ENCODE measurements around the gene TICRR. TPM values are rescaled to one million over a fixed set of nuclear protein-coding genes. Genes with fewer than 3 reads are reported as not detected.
A peak's percentile ranks its signal among the peaks of the same experiment; 100 is the strongest.

TICRR gene
- total RNA-seq, 4 donors from 2014 or later: under 0.01 to 0.29 (median 0.06) TPM; not detected in 1

GRCh38 chr15:89656116-89656815, 81.0 kb downstream of the TICRR start:
- Histone ChIP-seq H3K27me3 (peaks cover 0 to 11% (median 0%) of the 10 kb centered on the region in 4 donors), H3K36me3 (peaks cover 0 to 9% (median 4%) of the 10 kb centered on the region in 4 donors), H3K9me3 (no peaks in the 10 kb centered on the region), H3K4me3 (no peak overlapping the region), H3K4me1 (peaks cover 6 to 33% (median 20%) of the 10 kb centered on the region in 4 donors), H3K27ac (replicated peaks in 1 of 4) (peak overlapping the region in 3 of 4 donors; percentile 71 to 88 (median 78))
- no peak for TF ChIP-seq POLR2AphosphoS5 (IDR thresholded peaks at IDR 0.05)
- no peak for TF ChIP-seq EP300 (IDR thresholded peaks at IDR 0.05)
- no peak for TF ChIP-seq POLR2A (IDR thresholded peaks at IDR 0.05; ENCODE audit: low read depth)
- TF ChIP-seq, protein P1, sequence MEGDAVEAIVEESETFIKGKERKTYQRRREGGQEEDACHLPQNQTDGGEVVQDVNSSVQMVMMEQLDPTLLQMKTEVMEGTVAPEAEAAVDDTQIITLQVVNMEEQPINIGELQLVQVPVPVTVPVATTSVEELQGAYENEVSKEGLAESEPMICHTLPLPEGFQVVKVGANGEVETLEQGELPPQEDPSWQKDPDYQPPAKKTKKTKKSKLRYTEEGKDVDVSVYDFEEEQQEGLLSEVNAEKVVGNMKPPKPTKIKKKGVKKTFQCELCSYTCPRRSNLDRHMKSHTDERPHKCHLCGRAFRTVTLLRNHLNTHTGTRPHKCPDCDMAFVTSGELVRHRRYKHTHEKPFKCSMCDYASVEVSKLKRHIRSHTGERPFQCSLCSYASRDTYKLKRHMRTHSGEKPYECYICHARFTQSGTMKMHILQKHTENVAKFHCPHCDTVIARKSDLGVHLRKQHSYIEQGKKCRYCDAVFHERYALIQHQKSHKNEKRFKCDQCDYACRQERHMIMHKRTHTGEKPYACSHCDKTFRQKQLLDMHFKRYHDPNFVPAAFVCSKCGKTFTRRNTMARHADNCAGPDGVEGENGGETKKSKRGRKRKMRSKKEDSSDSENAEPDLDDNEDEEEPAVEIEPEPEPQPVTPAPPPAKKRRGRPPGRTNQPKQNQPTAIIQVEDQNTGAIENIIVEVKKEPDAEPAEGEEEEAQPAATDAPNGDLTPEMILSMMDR (IDR thresholded peaks at IDR 0.05): no peak
- intact Hi-C loops (cut with DNase I): no loop called here
- no peak for DNase-seq (ENCODE audit: extremely low spot score)
- WGBS: 78% methylated on average over 7 of the region's 7 CpGs

- H3K27ac ChIP-seq (replicated peaks in 1 of 4): no peak overlapping the region
- no peak for DNase-seq (ENCODE audit: extremely low spot score)
- H3K9me3 ChIP-seq: no peaks in the 10 kb centered on the region
- no peak overlapping the region for H3K4me3 ChIP-seq
- 91% methylated on average over 5 of the region's 5 CpGs for WGBS
- intact Hi-C loops (cut with DNase I): no loop called here
- H3K36me3 ChIP-seq: no peaks in the 10 kb centered on the region
- peaks cover 0 to 11% (median 0%) of the 10 kb centered on the region in 4 donors for H3K27me3 ChIP-seq
- TF ChIP-seq EP300 (IDR thresholded peaks at IDR 0.05) (no peak), POLR2A (IDR thresholded peaks at IDR 0.05; ENCODE audit: low read depth) (no peak), POLR2AphosphoS5 (IDR thresholded peaks at IDR 0.05) (no peak)
- TF ChIP-seq, protein P1 (IDR thresholded peaks at IDR 0.05): no peak
- peaks cover 12 to 37% (median 21%) of the 10 kb centered on the region in 4 donors for H3K4me1 ChIP-seq
These were observed 82.5 kb downstream of the TICRR start for GRCh38 chr15:89657686-89658200.

DNA sequence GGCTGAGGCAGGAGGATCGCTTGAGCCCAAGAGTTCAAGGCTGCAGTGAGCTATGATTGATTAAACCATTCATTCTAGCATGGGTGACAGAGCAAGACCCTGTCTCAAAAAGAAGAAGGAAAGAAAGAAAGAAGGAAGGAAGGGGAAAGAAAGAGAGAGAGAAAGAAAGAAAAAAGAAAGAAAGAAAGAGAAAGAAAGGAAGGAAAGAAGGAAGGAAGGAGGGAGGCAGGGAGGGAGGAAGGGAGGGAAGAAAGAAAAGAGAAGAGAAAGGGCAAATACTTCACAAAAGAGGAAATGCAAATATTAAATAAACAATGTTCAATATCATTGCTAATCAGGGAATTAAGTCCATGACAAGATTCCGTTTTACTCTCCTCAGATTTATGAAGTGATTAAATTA, 84.0 kb downstream of the TICRR start:
- Histone ChIP-seq H3K27me3 (peaks cover 0 to 10% (median 0%) of the 10 kb centered on the region in 4 donors), H3K9me3 (no peaks in the 10 kb centered on the region), H3K4me1 (peaks cover 15 to 27% (median 20%) of the 10 kb centered on the region in 4 donors), H3K36me3 (no peaks in the 10 kb centered on the region), H3K27ac (replicated peaks in 1 of 4) (no peak overlapping the region), H3K4me3 (no peak overlapping the region)
- 88% methylated on average over 2 of the region's 2 CpGs for WGBS
- intact Hi-C loops (cut with DNase I): no loop called here
- no peak for TF ChIP-seq POLR2A (IDR thresholded peaks at IDR 0.05; ENCODE audit: low read depth)
- TF ChIP-seq, protein P1 (IDR thresholded peaks at IDR 0.05): no peak
- no peak for TF ChIP-seq EP300 (IDR thresholded peaks at IDR 0.05)
- TF ChIP-seq POLR2AphosphoS5 (IDR thresholded peaks at IDR 0.05): no peak
- no peak for DNase-seq (ENCODE audit: extremely low spot score)

GRCh38 chr15:89660556-89660955, 85.3 kb downstream of the TICRR start:
- H3K9me3 ChIP-seq: no peaks in the 10 kb centered on the region
- H3K27me3 ChIP-seq: no peaks in the 10 kb centered on the region
- intact Hi-C loops (cut with DNase I): no loop called here
- no peak overlapping the region for H3K4me3 ChIP-seq
- no peaks in the 10 kb centered on the region for H3K36me3 ChIP-seq
- H3K27ac ChIP-seq (replicated peaks in 1 of 4): no peak overlapping the region
- TF ChIP-seq POLR2AphosphoS5 (IDR thresholded peaks at IDR 0.05) (no peak), EP300 (IDR thresholded peaks at IDR 0.05) (no peak), POLR2A (IDR thresholded peaks at IDR 0.05; ENCODE audit: low read depth) (no peak)
- TF ChIP-seq, protein P1 (IDR thresholded peaks at IDR 0.05): no peak
- no peak for DNase-seq (ENCODE audit: extremely low spot score)
- 96% methylated on average over 2 of the region's 2 CpGs for WGBS
- peaks cover 17 to 25% (median 20%) of the 10 kb centered on the region in 4 donors for H3K4me1 ChIP-seq

Data from esophagus muscularis mucosa (tissue), 4 donors.